ENCODE results near the gene JMJD8.

JMJD8 gene

GRCh38 chr16:682493-683395, 1.4 kb downstream of the JMJD8 start:
- H3K36me3 ChIP-seq (ENCODE audit: control insufficient read depth in 5 of 5, insufficient read depth in 5 of 5, low read length in 5 of 5), result peaks cover 0 to 34% (median 29%) of the 10 kb centered on the region in 5 donors
- peak overlapping the region; percentile 37 for H3K27ac ChIP-seq (ENCODE audit: low read depth, low read length)
- H3K27me3 ChIP-seq (ENCODE audit: control insufficient read depth in 5 of 5, insufficient read depth in 4 of 5, low read length in 5 of 5), result no peaks in the 10 kb centered on the region
- H3K9ac ChIP-seq (ENCODE audit: low read length in 5 of 5), result peak overlapping the region in 3 of 5 donors; percentile 24 to 71 (median 62)
- peak overlapping the region in 2 of 5 donors; percentile 68 to 78 for H3K4me3 ChIP-seq (ENCODE audit: low read depth in 1 of 5, low read length in 5 of 5)
- H3K4me1 ChIP-seq (ENCODE audit: control insufficient read depth in 5 of 5, insufficient read depth in 5 of 5, low read length in 5 of 5), result peaks cover 4 to 65% (median 51%) of the 10 kb centered on the region in 5 donors
- no peaks in the 10 kb centered on the region for H3K9me3 ChIP-seq (ENCODE audit: control insufficient read depth in 5 of 5, low read length in 5 of 5)

GRCh38 chr16:681746-682427, 2.2 kb downstream of the JMJD8 start:
- Histone ChIP-seq H3K27ac (ENCODE audit: low read depth, low read length) (peak overlapping the region; percentile 62), H3K4me3 (ENCODE audit: low read depth in 1 of 5, low read length in 5 of 5) (peak overlapping the region in 4 of 5 donors; percentile 25 to 78 (median 74)), H3K36me3 (ENCODE audit: control insufficient read depth in 5 of 5, insufficient read depth in 5 of 5, low read length in 5 of 5) (peaks cover 0 to 25% (median 21%) of the 10 kb centered on the region in 5 donors), H3K9ac (ENCODE audit: low read length in 5 of 5) (peak overlapping the region in 3 of 5 donors; percentile 84 to 90 (median 85)), H3K9me3 (ENCODE audit: control insufficient read depth in 5 of 5, low read length in 5 of 5) (no peaks in the 10 kb centered on the region), H3K4me1 (ENCODE audit: control insufficient read depth in 5 of 5, insufficient read depth in 5 of 5, low read length in 5 of 5) (peaks cover 4 to 65% (median 51%) of the 10 kb centered on the region in 5 donors), H3K27me3 (ENCODE audit: control insufficient read depth in 5 of 5, insufficient read depth in 4 of 5, low read length in 5 of 5) (peaks cover 0 to 3% (median 0%) of the 10 kb centered on the region in 5 donors)

GRCh38 chr16:680967-681745, 3.0 kb downstream of the JMJD8 start:
- H3K27me3 ChIP-seq (ENCODE audit: control insufficient read depth in 5 of 5, insufficient read depth in 4 of 5, low read length in 5 of 5), result peaks cover 0 to 4% (median 0%) of the 10 kb centered on the region in 5 donors
- H3K27ac ChIP-seq (ENCODE audit: low read depth, low read length), result peak overlapping the region; percentile 62
- H3K9ac ChIP-seq (ENCODE audit: low read length in 5 of 5), result peak overlapping the region in 4 of 5 donors; percentile 84 to 90 (median 86)
- peaks cover 0 to 19% (median 16%) of the 10 kb centered on the region in 5 donors for H3K36me3 ChIP-seq (ENCODE audit: control insufficient read depth in 5 of 5, insufficient read depth in 5 of 5, low read length in 5 of 5)
- H3K9me3 ChIP-seq (ENCODE audit: control insufficient read depth in 5 of 5, low read length in 5 of 5), result no peaks in the 10 kb centered on the region
- peak overlapping the region; percentile 59 to 78 (median 75) for H3K4me3 ChIP-seq (ENCODE audit: low read depth in 1 of 5, low read length in 5 of 5)
- H3K4me1 ChIP-seq (ENCODE audit: control insufficient read depth in 5 of 5, insufficient read depth in 5 of 5, low read length in 5 of 5), result peaks cover 4 to 69% (median 52%) of the 10 kb centered on the region in 5 donors

- no peaks in the 10 kb centered on the region for H3K9me3 ChIP-seq (ENCODE audit: control insufficient read depth in 5 of 5, low read length in 5 of 5)
- peaks cover 0 to 4% (median 0%) of the 10 kb centered on the region in 5 donors for H3K27me3 ChIP-seq (ENCODE audit: control insufficient read depth in 5 of 5, insufficient read depth in 4 of 5, low read length in 5 of 5)
- peak overlapping the region; percentile 59 to 78 (median 75) for H3K4me3 ChIP-seq (ENCODE audit: low read depth in 1 of 5, low read length in 5 of 5)
- H3K4me1 ChIP-seq (ENCODE audit: control insufficient read depth in 5 of 5, insufficient read depth in 5 of 5, low read length in 5 of 5), result peaks cover 4 to 69% (median 57%) of the 10 kb centered on the region in 5 donors
- peaks cover 0 to 19% (median 16%) of the 10 kb centered on the region in 5 donors for H3K36me3 ChIP-seq (ENCODE audit: control insufficient read depth in 5 of 5, insufficient read depth in 5 of 5, low read length in 5 of 5)
- H3K27ac ChIP-seq (ENCODE audit: low read depth, low read length), result peak overlapping the region; percentile 62
- peak overlapping the region in 4 of 5 donors; percentile 84 to 90 (median 86) for H3K9ac ChIP-seq (ENCODE audit: low read length in 5 of 5)
Measured at GRCh38 chr16:680625-680945, 3.5 kb downstream of the JMJD8 start.

GRCh38 chr16:679814-680624, 4.1 kb downstream of the JMJD8 start, which contains the start of gene STUB1:
Gene STUB1, plus strand, starts transcription at chr16:680410. Its CDS starts 116 bp downstream, at chr16:680526.
- no peaks in the 10 kb centered on the region for H3K9me3 ChIP-seq (ENCODE audit: control insufficient read depth in 5 of 5, low read length in 5 of 5)
- H3K9ac ChIP-seq (ENCODE audit: low read length in 5 of 5), result peak within 1 kb of the TSS in 4 of 5 donors; percentile 84 to 90 (median 86)
- peaks cover 4 to 68% (median 56%) of the 10 kb centered on the region in 5 donors for H3K4me1 ChIP-seq (ENCODE audit: control insufficient read depth in 5 of 5, insufficient read depth in 5 of 5, low read length in 5 of 5)

GRCh38 chr16:678858-679813, 5.0 kb downstream of the JMJD8 start:
- Histone ChIP-seq H3K4me1 (ENCODE audit: control insufficient read depth in 5 of 5, insufficient read depth in 5 of 5, low read length in 5 of 5) (peaks cover 4 to 63% (median 56%) of the 10 kb centered on the region in 5 donors), H3K27me3 (ENCODE audit: control insufficient read depth in 5 of 5, insufficient read depth in 4 of 5, low read length in 5 of 5) (peaks cover 0 to 4% (median 0%) of the 10 kb centered on the region in 5 donors), H3K36me3 (ENCODE audit: control insufficient read depth in 5 of 5, insufficient read depth in 5 of 5, low read length in 5 of 5) (peaks cover 0 to 20% (median 16%) of the 10 kb centered on the region in 5 donors), H3K4me3 (ENCODE audit: low read depth in 1 of 5, low read length in 5 of 5) (peak overlapping the region in 4 of 5 donors; percentile 56 to 73 (median 64)), H3K27ac (ENCODE audit: low read depth, low read length) (no peak overlapping the region), H3K9ac (ENCODE audit: low read length in 5 of 5) (peak overlapping the region in 1 of 5 donors; percentile 69), H3K9me3 (ENCODE audit: control insufficient read depth in 5 of 5, low read length in 5 of 5) (no peaks in the 10 kb centered on the region)

More at GRCh38 chr16:679814-680624, 4.1 kb downstream of the JMJD8 start, which contains the start of gene STUB1:
- Histone ChIP-seq H3K36me3 (ENCODE audit: control insufficient read depth in 5 of 5, insufficient read depth in 5 of 5, low read length in 5 of 5) (peaks cover 0 to 19% (median 16%) of the 10 kb centered on the region in 5 donors), H3K4me3 (ENCODE audit: low read depth in 1 of 5, low read length in 5 of 5) (peak within 1 kb of the TSS; percentile 59 to 78 (median 75)), H3K27me3 (ENCODE audit: control insufficient read depth in 5 of 5, insufficient read depth in 4 of 5, low read length in 5 of 5) (peaks cover 0 to 4% (median 0%) of the 10 kb centered on the region in 5 donors), H3K27ac (ENCODE audit: low read depth, low read length) (peak within 1 kb of the TSS; percentile 62)

- Histone ChIP-seq H3K27me3 (ENCODE audit: control insufficient read depth in 5 of 5, insufficient read depth in 4 of 5, low read length in 5 of 5) (peaks cover 0 to 4% (median 0%) of the 10 kb centered on the region in 5 donors), H3K9ac (ENCODE audit: low read length in 5 of 5) (no peak overlapping the region), H3K4me1 (ENCODE audit: control insufficient read depth in 5 of 5, insufficient read depth in 5 of 5, low read length in 5 of 5) (peaks cover 4 to 57% (median 50%) of the 10 kb centered on the region in 5 donors), H3K4me3 (ENCODE audit: low read depth in 1 of 5, low read length in 5 of 5) (no peak overlapping the region), H3K27ac (ENCODE audit: low read depth, low read length) (no peak overlapping the region), H3K9me3 (ENCODE audit: control insufficient read depth in 5 of 5, low read length in 5 of 5) (no peaks in the 10 kb centered on the region), H3K36me3 (ENCODE audit: control insufficient read depth in 5 of 5, insufficient read depth in 5 of 5, low read length in 5 of 5) (peaks cover 0 to 28% (median 21%) of the 10 kb centered on the region in 5 donors)
Measured at GRCh38 chr16:678209-678857, 5.8 kb downstream of the JMJD8 start.
